Trophoblast cell (in vitro differentiated cells and primary cell): ENCODE measurements around the gene JUN.

Source experiments
- DNase-seq, 2 donors: peaks; one replicate each; pipeline ENCODE4 v3.0.0-alpha.2; 2016
- H2AFZ ChIP-seq: 2 replicates; pipeline ENCODE4 v1.6.1; 2013; ENCODE audit warnings: low read length, moderate library complexity, mild to moderate bottlenecking; ENCODE audit not compliant: insufficient read depth, poor library complexity
- H2AK5ac ChIP-seq: 2 replicates; pipeline ENCODE4 v1.6.1; 2013; ENCODE audit warnings: mild to moderate bottlenecking, low read length
- H2BK120ac ChIP-seq: 2 replicates; pipeline ENCODE4 v1.6.1; 2013; ENCODE audit warnings: low read length, mild to moderate bottlenecking, moderate library complexity; ENCODE audit not compliant: insufficient read depth, poor library complexity
- H2BK12ac ChIP-seq: 2 replicates; pipeline ENCODE4 v1.6.1; 2013; ENCODE audit warnings: mild to moderate bottlenecking, low read length, moderate library complexity
- H2BK5ac ChIP-seq: 2 replicates; pipeline ENCODE4 v1.6.1; 2013; ENCODE audit warnings: low read length, low read depth, moderate library complexity, mild to moderate bottlenecking; ENCODE audit not compliant: poor library complexity
- H3K14ac ChIP-seq: 2 replicates; pipeline ENCODE4 v1.6.1; 2013; ENCODE audit warnings: mild to moderate bottlenecking, low read length
- H3K18ac ChIP-seq: 2 replicates; pipeline ENCODE4 v1.6.1; 2013; ENCODE audit warnings: mild to moderate bottlenecking, low read length
- H3K23ac ChIP-seq: 2 replicates; pipeline ENCODE4 v1.6.1; 2013; ENCODE audit warnings: low read length
- H3K27ac ChIP-seq: 2 replicates; pipeline ENCODE4 v1.5.1; 2013; ENCODE audit warnings: low read depth, mild to moderate bottlenecking, inconsistent platforms, low read length, moderate library complexity
- H3K27me3 ChIP-seq: 2 replicates; pipeline ENCODE4 v1.6.1; 2013; ENCODE audit warnings: inconsistent platforms, mild to moderate bottlenecking, low read length, moderate library complexity; ENCODE audit not compliant: insufficient read depth
- H3K36me3 ChIP-seq, 2 experiments: 1 replicate in 1 of 2; 2 replicates in 1 of 2; pipeline ENCODE4 v1.6.1; 2013; ENCODE audit warnings: low read length in 2 of 2, mild to moderate bottlenecking in 2 of 2, moderate library complexity in 1 of 2; ENCODE audit not compliant: insufficient read depth in 2 of 2, control insufficient read depth in 1 of 2
- H3K4ac ChIP-seq: 2 replicates; pipeline ENCODE4 v1.6.1; 2013; ENCODE audit warnings: low read depth, mild to moderate bottlenecking, low read length, moderate library complexity
- H3K4me1 ChIP-seq, 2 experiments: 1 replicate in 1 of 2; 2 replicates in 1 of 2; pipeline ENCODE4 v1.6.1; 2013; ENCODE audit warnings: low read length in 2 of 2, mild to moderate bottlenecking in 2 of 2, moderate library complexity in 1 of 2; ENCODE audit not compliant: insufficient read depth in 2 of 2, control insufficient read depth in 1 of 2
- H3K4me2 ChIP-seq: 2 replicates; pipeline ENCODE4 v1.6.1; 2013; ENCODE audit warnings: inconsistent platforms, mild to moderate bottlenecking, low read length, moderate library complexity
- H3K4me3 ChIP-seq: 2 replicates; pipeline ENCODE4 v1.5.1; 2013; ENCODE audit warnings: mild to moderate bottlenecking, low read depth, low read length, inconsistent platforms
- H3K79me1 ChIP-seq: one replicate; pipeline ENCODE4 v1.6.1; 2013; ENCODE audit warnings: low read length
- H3K79me2 ChIP-seq: 2 replicates; pipeline ENCODE4 v1.6.1; 2013; ENCODE audit warnings: low read length, mild to moderate bottlenecking; ENCODE audit not compliant: control insufficient read depth, insufficient read depth, poor library complexity
- H3K9ac ChIP-seq: 2 replicates; pipeline ENCODE4 v1.6.1; 2013; ENCODE audit warnings: mild to moderate bottlenecking, low read length
- H3K9me3 ChIP-seq: 2 replicates; pipeline ENCODE4 v1.6.1; 2013; ENCODE audit warnings: low read depth, mild to moderate bottlenecking, control low read depth, inconsistent platforms, low read length; ENCODE audit not compliant: insufficient read depth
- H4K12ac ChIP-seq: 2 replicates; pipeline ENCODE4 v1.6.1; 2013; ENCODE audit warnings: low read depth, mild to moderate bottlenecking, low read length, moderate library complexity
- H4K8ac ChIP-seq: 2 replicates; pipeline ENCODE4 v1.6.1; 2013; ENCODE audit warnings: low read depth, mild to moderate bottlenecking, low read length, moderate library complexity
- H4K91ac ChIP-seq: one replicate; pipeline ENCODE4 v1.6.1; 2013; ENCODE audit warnings: low read depth, mild to moderate bottlenecking, low read length, moderate library complexity
- WGBS: extraction: QIAGEN DNeasy Blood & Tissue Kit; methylation state at CpG from one replicate; pipeline ENCODE4 v1.1.7; 2013; ENCODE audit warnings: missing lambda C conversion rate; ENCODE audit not compliant: insufficient read length, insufficient coverage; ENCODE audit errors: extremely low coverage; 5-methylcytosine and 5-hydroxymethylcytosine counted together

Gene JUN

GRCh38 chr1:58815686-58816071 lies 31.8 kb upstream of the JUN start:
- H3K9me3 ChIP-seq: no peaks in the 10 kb centered on the region
- H3K14ac ChIP-seq: peak overlapping the region; percentile 3
- H3K27ac ChIP-seq: peak overlapping the region; percentile 71
- H3K27me3 ChIP-seq: no peaks in the 10 kb centered on the region
- no peak overlapping the region for H3K23ac ChIP-seq
- DNase-seq: peak; percentile 32 to 70
- H4K91ac ChIP-seq: peak overlapping the region; percentile 92
- H2BK12ac ChIP-seq: peak overlapping the region; percentile 2
- peak overlapping the region; percentile 83 for H4K8ac ChIP-seq
- WGBS: no CpG with 5 or more reads among the region's 13 CpGs
- H3K4me3 ChIP-seq: peak overlapping the region; percentile 67
- peak overlapping the region; percentile 68 for H3K9ac ChIP-seq
- H3K18ac ChIP-seq: no peak overlapping the region
- H3K4me2 ChIP-seq: peak overlapping the region; percentile 79
- H3K79me2 ChIP-seq: peaks cover 8% of the 10 kb centered on the region
- H3K36me3 ChIP-seq: no peaks in the 10 kb centered on the region
- H2AK5ac ChIP-seq: no peak overlapping the region
- no peak overlapping the region for H3K4ac ChIP-seq
- H2BK120ac ChIP-seq: no peak overlapping the region
- H4K12ac ChIP-seq: peak overlapping the region; percentile 13
- H3K4me1 ChIP-seq: peaks cover 16 to 18% of the 10 kb centered on the region in 2 experiments
- peak overlapping the region; percentile 69 for H2AFZ ChIP-seq
- H3K79me1 ChIP-seq: peaks cover 16% of the 10 kb centered on the region
- peak overlapping the region; percentile 5 for H2BK5ac ChIP-seq

GRCh38 chr1:58815069-58815685 lies 31.3 kb upstream of the JUN start:
- Histone ChIP-seq H2AK5ac (peak overlapping the region; percentile 24), H3K4ac (peak overlapping the region; percentile 24), H3K18ac (peak overlapping the region; percentile 50), H3K79me1 (peaks cover 16% of the 10 kb centered on the region), H3K27ac (peak overlapping the region; percentile 71), H3K4me2 (peak overlapping the region; percentile 79), H3K79me2 (peaks cover 8% of the 10 kb centered on the region), H2BK5ac (peak overlapping the region; percentile 59), H4K8ac (peak overlapping the region; percentile 83), H2BK12ac (peak overlapping the region; percentile 63), H4K12ac (peak overlapping the region; percentile 56), H4K91ac (peak overlapping the region; percentile 92), H2AFZ (peak overlapping the region; percentile 69), H3K14ac (peak overlapping the region; percentile 69), H2BK120ac (peak overlapping the region; percentile 86), H3K36me3 (no peaks in the 10 kb centered on the region), H3K23ac (no peak overlapping the region), H3K9me3 (no peaks in the 10 kb centered on the region), H3K4me3 (peak overlapping the region; percentile 57), H3K27me3 (no peaks in the 10 kb centered on the region), H3K4me1 (peaks cover 17 to 18% of the 10 kb centered on the region in 2 experiments), H3K9ac (peak overlapping the region; percentile 71)
- no CpG with 5 or more reads among the region's 36 CpGs for WGBS
- peak; percentile 87 to 89 for DNase-seq

GRCh38 chr1:58814251-58815068 lies 30.6 kb upstream of the JUN start:
- Histone ChIP-seq H3K27me3 (no peaks in the 10 kb centered on the region), H3K9ac (peak overlapping the region; percentile 71), H2AFZ (peak overlapping the region; percentile 69), H3K4ac (peak overlapping the region; percentile 24), H3K4me3 (peak overlapping the region; percentile 10), H2AK5ac (peak overlapping the region; percentile 55), H3K4me1 (peaks cover 18 to 20% of the 10 kb centered on the region in 2 experiments), H2BK5ac (peak overlapping the region; percentile 59), H2BK12ac (peak overlapping the region; percentile 63), H3K14ac (peak overlapping the region; percentile 69), H4K91ac (peak overlapping the region; percentile 88), H2BK120ac (peak overlapping the region; percentile 86), H3K9me3 (no peaks in the 10 kb centered on the region), H3K18ac (peak overlapping the region; percentile 50), H3K79me1 (peaks cover 18% of the 10 kb centered on the region), H3K23ac (no peak overlapping the region), H3K4me2 (peak overlapping the region; percentile 79), H3K36me3 (no peaks in the 10 kb centered on the region), H3K79me2 (peaks cover 8% of the 10 kb centered on the region), H3K27ac (peak overlapping the region; percentile 72), H4K12ac (peak overlapping the region; percentile 56), H4K8ac (peak overlapping the region; percentile 83)
- WGBS: no CpG with 5 or more reads among the region's 45 CpGs
- DNase-seq: peak; percentile 80 to 83

DNA sequence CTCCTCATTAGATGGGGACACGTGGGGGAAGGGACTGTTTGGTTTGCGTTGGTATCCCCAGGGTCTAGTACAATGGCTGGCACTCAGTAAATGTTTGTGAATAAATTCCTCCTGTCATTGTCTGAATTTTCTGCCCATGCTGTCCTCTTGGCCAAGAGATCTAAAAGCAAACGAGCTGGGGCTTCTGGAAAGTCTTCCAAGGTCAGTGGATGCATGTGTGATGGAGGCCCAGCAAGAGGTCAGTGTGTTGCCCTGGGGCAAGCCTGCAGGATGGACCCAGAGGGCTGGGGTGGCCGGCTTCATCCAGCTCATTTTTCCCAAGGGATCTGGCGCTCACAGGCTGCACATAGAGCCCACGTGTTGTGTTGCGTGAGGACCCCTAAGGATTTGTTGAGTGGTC lies 30.0 kb upstream of the JUN start:
- Histone ChIP-seq H3K79me1 (peaks cover 18% of the 10 kb centered on the region), H3K9me3 (no peaks in the 10 kb centered on the region), H3K18ac (no peak overlapping the region), H3K4ac (no peak overlapping the region), H3K14ac (peak overlapping the region; percentile 8), H3K27ac (peak overlapping the region; percentile 72), H3K4me1 (peaks cover 18 to 23% of the 10 kb centered on the region in 2 experiments), H3K4me2 (no peak overlapping the region), H3K79me2 (peaks cover 8% of the 10 kb centered on the region), H3K9ac (no peak overlapping the region), H3K4me3 (no peak overlapping the region), H2AFZ (no peak overlapping the region), H3K27me3 (no peaks in the 10 kb centered on the region), H2BK5ac (no peak overlapping the region), H3K23ac (no peak overlapping the region), H4K8ac (no peak overlapping the region), H3K36me3 (no peaks in the 10 kb centered on the region), H2BK12ac (peak overlapping the region; percentile 39), H2AK5ac (no peak overlapping the region), H4K91ac (peak overlapping the region; percentile 48), H2BK120ac (peak overlapping the region; percentile 29), H4K12ac (no peak overlapping the region)
- no CpG with 5 or more reads among the region's 7 CpGs for WGBS
- peak; percentile 40 to 61 for DNase-seq
